Measurements from ENCODE around the gene SLC8A1. TPM values are rescaled to one million over a fixed set of nuclear protein-coding genes. Genes with fewer than 3 reads are reported as not detected.

SLC8A1 gene
- total and polyA plus RNA-seq, 2 donors (not counting 1 experiment from before 2014, with no cell fraction given): 17.4 to 109 TPM

DNA sequence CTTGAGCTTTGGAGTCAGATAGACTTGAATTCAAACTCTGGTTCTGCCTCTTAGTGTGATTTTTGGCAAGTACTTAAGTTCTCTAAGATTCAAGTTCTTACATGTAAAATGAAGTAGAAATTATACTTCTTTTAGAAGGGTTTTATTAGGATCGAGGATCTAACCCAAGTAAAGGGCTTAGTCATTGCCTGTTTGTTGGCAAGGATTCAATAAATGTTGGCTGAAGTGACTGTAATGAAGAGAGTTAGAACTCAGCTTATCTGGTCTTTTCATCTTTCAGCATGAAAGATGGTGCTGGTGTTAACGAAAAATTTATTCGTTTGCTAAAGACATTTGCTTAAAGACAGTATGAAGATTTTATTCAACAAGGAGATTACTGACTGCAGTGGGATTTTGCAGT lies 356.9 kb downstream of the SLC8A1 start:
- TF ChIP-seq EZH2 (IDR thresholded peaks at IDR 0.05; ENCODE audit: low read length, missing control alignments): no peak
- TF ChIP-seq, protein P1, sequence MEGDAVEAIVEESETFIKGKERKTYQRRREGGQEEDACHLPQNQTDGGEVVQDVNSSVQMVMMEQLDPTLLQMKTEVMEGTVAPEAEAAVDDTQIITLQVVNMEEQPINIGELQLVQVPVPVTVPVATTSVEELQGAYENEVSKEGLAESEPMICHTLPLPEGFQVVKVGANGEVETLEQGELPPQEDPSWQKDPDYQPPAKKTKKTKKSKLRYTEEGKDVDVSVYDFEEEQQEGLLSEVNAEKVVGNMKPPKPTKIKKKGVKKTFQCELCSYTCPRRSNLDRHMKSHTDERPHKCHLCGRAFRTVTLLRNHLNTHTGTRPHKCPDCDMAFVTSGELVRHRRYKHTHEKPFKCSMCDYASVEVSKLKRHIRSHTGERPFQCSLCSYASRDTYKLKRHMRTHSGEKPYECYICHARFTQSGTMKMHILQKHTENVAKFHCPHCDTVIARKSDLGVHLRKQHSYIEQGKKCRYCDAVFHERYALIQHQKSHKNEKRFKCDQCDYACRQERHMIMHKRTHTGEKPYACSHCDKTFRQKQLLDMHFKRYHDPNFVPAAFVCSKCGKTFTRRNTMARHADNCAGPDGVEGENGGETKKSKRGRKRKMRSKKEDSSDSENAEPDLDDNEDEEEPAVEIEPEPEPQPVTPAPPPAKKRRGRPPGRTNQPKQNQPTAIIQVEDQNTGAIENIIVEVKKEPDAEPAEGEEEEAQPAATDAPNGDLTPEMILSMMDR (conservative IDR thresholded peaks at IDR 0.05 in 1 of 2, IDR thresholded peaks at IDR 0.05 in 1 of 2; ENCODE audit: low read depth in 1 of 2, low read length in 2 of 2): no peak
- Histone ChIP-seq H3K4me2 (ENCODE audit: extremely low read depth, insufficient read depth, low read length) (peak overlapping the region; percentile 46), H3K27ac (ENCODE audit: insufficient read depth, low read length) (peak overlapping the region; percentile 22), H3K4me1 (ENCODE audit: control insufficient read depth, extremely low read depth, insufficient read depth, low read length) (peaks cover 11% of the 10 kb centered on the region), H3K4me3 (replicated peaks in 1 of 4; ENCODE audit: control extremely low read depth in 1 of 4, insufficient read depth in 1 of 4, low read depth in 3 of 4, low read length in 4 of 4) (no peak overlapping the region), H2AFZ (ENCODE audit: low read length) (no peak overlapping the region), H3K9me3 (ENCODE audit: control insufficient read depth, insufficient read depth, low read depth, low read length) (no peaks in the 10 kb centered on the region), H3K9ac (ENCODE audit: insufficient read depth, low read length) (no peak overlapping the region), H3K36me3 (ENCODE audit: control insufficient read depth, insufficient read depth, low read length) (no peaks in the 10 kb centered on the region), H3K27me3 (ENCODE audit: control insufficient read depth, insufficient read depth, low read length) (no peaks in the 10 kb centered on the region), H4K20me1 (ENCODE audit: control insufficient read depth, extremely low read depth, insufficient read depth, low read length) (no peaks in the 10 kb centered on the region), H3K79me2 (ENCODE audit: control insufficient read depth, insufficient read depth, low read length) (no peaks in the 10 kb centered on the region)
- DNase-seq (ENCODE audit: low read depth in 2 of 2): peak; percentile 82 to 89

DNA sequence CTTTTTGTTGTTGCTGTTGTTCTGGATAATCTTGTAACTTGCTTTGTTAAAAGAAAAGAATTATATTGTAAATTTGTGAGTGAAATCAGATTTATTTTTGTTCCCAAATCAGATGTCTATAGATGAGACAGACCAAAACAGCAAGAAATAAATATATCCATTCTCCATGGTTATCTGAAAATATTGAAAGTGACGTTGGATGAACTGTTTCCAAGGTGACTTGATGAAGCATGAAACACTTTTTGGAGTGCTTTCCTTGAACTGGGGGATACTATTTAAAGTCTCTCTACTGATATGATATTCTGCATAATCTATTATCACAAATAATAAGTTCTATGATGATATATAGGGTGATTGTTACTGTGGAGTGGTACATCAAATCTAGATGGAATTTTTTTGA lies 357.4 kb downstream of the SLC8A1 start:
- Histone ChIP-seq H4K20me1 (ENCODE audit: control insufficient read depth, extremely low read depth, insufficient read depth, low read length) (no peaks in the 10 kb centered on the region), H3K4me2 (ENCODE audit: extremely low read depth, insufficient read depth, low read length) (no peak overlapping the region), H3K9me3 (ENCODE audit: control insufficient read depth, insufficient read depth, low read depth, low read length) (no peaks in the 10 kb centered on the region), H3K27ac (ENCODE audit: insufficient read depth, low read length) (no peak overlapping the region), H3K4me3 (replicated peaks in 1 of 4; ENCODE audit: control extremely low read depth in 1 of 4, insufficient read depth in 1 of 4, low read depth in 3 of 4, low read length in 4 of 4) (no peak overlapping the region), H3K36me3 (ENCODE audit: control insufficient read depth, insufficient read depth, low read length) (no peaks in the 10 kb centered on the region), H3K4me1 (ENCODE audit: control insufficient read depth, extremely low read depth, insufficient read depth, low read length) (peaks cover 11% of the 10 kb centered on the region), H3K79me2 (ENCODE audit: control insufficient read depth, insufficient read depth, low read length) (no peaks in the 10 kb centered on the region), H2AFZ (ENCODE audit: low read length) (no peak overlapping the region), H3K9ac (ENCODE audit: insufficient read depth, low read length) (no peak overlapping the region), H3K27me3 (ENCODE audit: control insufficient read depth, insufficient read depth, low read length) (no peaks in the 10 kb centered on the region)
- DNase-seq (ENCODE audit: low read depth in 2 of 2): no peak
- TF ChIP-seq, protein P1 (conservative IDR thresholded peaks at IDR 0.05 in 1 of 2, IDR thresholded peaks at IDR 0.05 in 1 of 2; ENCODE audit: low read depth in 1 of 2, low read length in 2 of 2): no peak
- no peak for TF ChIP-seq EZH2 (IDR thresholded peaks at IDR 0.05; ENCODE audit: low read length, missing control alignments)

GRCh38 chr2:40093021-40093675 lies 358.7 kb downstream of the SLC8A1 start:
- Histone ChIP-seq H3K9ac (ENCODE audit: insufficient read depth, low read length) (no peak overlapping the region), H3K27ac (ENCODE audit: insufficient read depth, low read length) (peak overlapping the region; percentile 36), H4K20me1 (ENCODE audit: control insufficient read depth, extremely low read depth, insufficient read depth, low read length) (no peaks in the 10 kb centered on the region), H3K27me3 (ENCODE audit: control insufficient read depth, insufficient read depth, low read length) (no peaks in the 10 kb centered on the region), H3K9me3 (ENCODE audit: control insufficient read depth, insufficient read depth, low read depth, low read length) (no peaks in the 10 kb centered on the region), H3K4me3 (replicated peaks in 1 of 4; ENCODE audit: control extremely low read depth in 1 of 4, insufficient read depth in 1 of 4, low read depth in 3 of 4, low read length in 4 of 4) (no peak overlapping the region), H3K4me2 (ENCODE audit: extremely low read depth, insufficient read depth, low read length) (peak overlapping the region; percentile 5), H3K36me3 (ENCODE audit: control insufficient read depth, insufficient read depth, low read length) (no peaks in the 10 kb centered on the region), H3K4me1 (ENCODE audit: control insufficient read depth, extremely low read depth, insufficient read depth, low read length) (peaks cover 8% of the 10 kb centered on the region), H2AFZ (ENCODE audit: low read length) (peak overlapping the region; percentile 38), H3K79me2 (ENCODE audit: control insufficient read depth, insufficient read depth, low read length) (no peaks in the 10 kb centered on the region)
- TF ChIP-seq, protein P1 (conservative IDR thresholded peaks at IDR 0.05 in 1 of 2, IDR thresholded peaks at IDR 0.05 in 1 of 2; ENCODE audit: low read depth in 1 of 2, low read length in 2 of 2): no peak
- TF ChIP-seq EZH2 (IDR thresholded peaks at IDR 0.05; ENCODE audit: low read length, missing control alignments): no peak
- DNase-seq (ENCODE audit: low read depth in 2 of 2): peak; percentile 64 to 66
